Gastrocnemius medialis (tissue), 4 donors: ENCODE data around the gene FLACC1. TPM values are rescaled to one million over a fixed set of nuclear protein-coding genes. Genes with fewer than 3 reads are reported as not detected.

Source experiments
- ATAC-seq, 2 donors: fragments of 150-250 bp; one replicate each; pipeline ENCODE4 v1.9.1; 2016
- DNase-seq, 2 donors: peaks; one replicate each; pipeline ENCODE4 v3.0.0-alpha.2; 2019
- H3K27ac ChIP-seq, 4 donors: fragments of 200-600 bp; sonication (generic); 1 replicate in 1 of 4; 2 replicates in 3 of 4; pipeline ENCODE4 v1.5.1; 2016 to 2018; ENCODE audit warnings: mild to moderate bottlenecking in 2 of 4, moderate library complexity in 1 of 4
- H3K27me3 ChIP-seq, 3 donors: fragments of 200-600 bp; sonication (generic) in 2 of 3; 1 replicate in 1 of 3; 2 replicates in 2 of 3; pipeline versions ENCODE4 v1.5.1 to v1.6.0; 2016 to 2019; ENCODE audit warnings: mild to moderate bottlenecking in 1 of 3, moderate library complexity in 1 of 3
- H3K36me3 ChIP-seq, 2 donors: fragments of 200-600 bp; sonication (generic) in 1 of 2; one replicate each; pipeline ENCODE4 v1.5.1; 2017 to 2018
- H3K4me1 ChIP-seq, 2 donors: fragments of 200-600 bp; sonication (generic) in 1 of 2; one replicate each; pipeline ENCODE4 v1.5.1; 2016 to 2017; ENCODE audit warnings: mild to moderate bottlenecking in 2 of 2
- H3K4me3 ChIP-seq, 4 donors: fragments of 200-600 bp; sonication (generic) in 3 of 4; 1 replicate in 1 of 4; 2 replicates in 3 of 4; pipeline ENCODE4 v1.5.1; 2016 to 2019; ENCODE audit warnings: mild to moderate bottlenecking in 2 of 4
- H3K9me3 ChIP-seq, 3 donors: fragments of 200-600 bp; sonication (generic) in 2 of 3; 1 replicate in 1 of 3; 2 replicates in 2 of 3; pipeline ENCODE4 v1.5.1; 2016 to 2019
- CTCF ChIP-seq, 5 experiments: fragments of 450-650 bp in 3 of 5; fragments of 200-600 bp in 2 of 5; sonication (generic) in 2 of 5; IDR thresholded peaks in 4 of 5; conservative IDR thresholded peaks in 1 of 5; 1 replicate in 4 of 5; 2 replicates in 1 of 5; pipeline ENCODE4 v1.5.1; 2016 to 2019; ENCODE audit warnings: antibody characterized with exemption in 5 of 5, mild to moderate bottlenecking in 3 of 5, moderate library complexity in 3 of 5
- POLR2A ChIP-seq, 2 donors: fragments of 450-650 bp; IDR thresholded peaks; one replicate each; pipeline ENCODE4 v1.6.1; 2017; ENCODE audit warnings: antibody characterized with exemption in 2 of 2, mild to moderate bottlenecking in 2 of 2, moderate library complexity in 2 of 2
- in situ Hi-C, 4 donors: fragments of 200-750 bp; cut with MboI; loops; one replicate each; pipeline versions ENCODE4 v1.15.0 to v1.8.0; 2017; ENCODE audit warnings: low sequenced_read_pairs in 4 of 4
- intact Hi-C: fragments of 100-400 bp; cut with DNase I; formaldehyde crosslinking; loops from one replicate; pipeline ENCODE4 v1.15.1; 2023; ENCODE audit warnings: low total_unique reads
- total RNA-seq, 4 donors: library from RNA; depleted of rRNA; stranded (reverse); fragments of >200 nt; gene quantifications; one replicate each; pipeline versions ENCODE4 v1.1.0 to v1.2.3, GENCODE V29; 2016

FLACC1 gene
- total RNA-seq, 4 donors from 2014 or later: 0.72 to 1.7 (median 1.4) TPM

DNA sequence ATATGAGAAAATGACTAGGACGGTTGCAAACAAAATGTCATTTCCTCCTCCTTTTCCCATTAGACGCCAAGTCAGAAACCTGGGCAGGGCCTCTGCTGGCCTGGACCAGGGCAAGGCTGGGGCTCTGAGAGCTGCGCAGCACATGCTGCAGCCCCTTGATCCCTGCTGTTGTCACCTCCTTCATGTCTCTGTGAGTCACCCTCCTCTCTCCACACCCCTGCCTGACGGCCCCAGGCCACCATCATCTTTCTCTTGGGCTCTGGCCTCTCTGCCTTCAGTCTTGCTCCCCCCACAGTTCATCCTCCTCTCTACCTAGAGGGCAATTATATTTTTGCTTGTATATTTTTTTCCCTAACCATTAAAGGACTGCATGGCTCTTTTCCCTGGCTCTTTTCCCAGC is 10.0 kb downstream of the FLACC1 start:
- no peak for ATAC-seq
- no peaks in the 10 kb centered on the region for H3K9me3 ChIP-seq

GRCh38 chr2:201345625-201346213 is 11.4 kb downstream of the FLACC1 start:
- H3K36me3 ChIP-seq: peaks cover 0 to 13% of the 10 kb centered on the region in 2 donors
- H3K27me3 ChIP-seq: no peaks in the 10 kb centered on the region
- in situ Hi-C loops (no loop called here), intact Hi-C loops (no loop called here)
- no peaks in the 10 kb centered on the region for H3K9me3 ChIP-seq
- ATAC-seq (no peak), DNase-seq (no peak)
- TF ChIP-seq CTCF (IDR thresholded peaks at IDR 0.05 in 4 of 5, conservative IDR thresholded peaks at IDR 0.05 in 1 of 5) (no peak), POLR2A (IDR thresholded peaks at IDR 0.05) (no peak)
- no peak overlapping the region for H3K27ac ChIP-seq
- H3K4me1 ChIP-seq: peaks cover 0 to 5% of the 10 kb centered on the region in 2 donors
- H3K4me3 ChIP-seq: no peak overlapping the region

More for the DNA sequence above, 10.0 kb downstream of the FLACC1 start:
- in situ Hi-C loops (no loop called here), intact Hi-C loops (no loop called here)
- no peaks in the 10 kb centered on the region for H3K27me3 ChIP-seq
- H3K36me3 ChIP-seq: peaks cover 0 to 21% of the 10 kb centered on the region in 2 donors
- no peak for DNase-seq
- H3K4me1 ChIP-seq: peaks cover 0 to 5% of the 10 kb centered on the region in 2 donors
- no peak overlapping the region for H3K4me3 ChIP-seq
- no peak overlapping the region for H3K27ac ChIP-seq
- TF ChIP-seq CTCF (IDR thresholded peaks at IDR 0.05 in 4 of 5, conservative IDR thresholded peaks at IDR 0.05 in 1 of 5) (no peak), POLR2A (IDR thresholded peaks at IDR 0.05) (no peak)

DNA sequence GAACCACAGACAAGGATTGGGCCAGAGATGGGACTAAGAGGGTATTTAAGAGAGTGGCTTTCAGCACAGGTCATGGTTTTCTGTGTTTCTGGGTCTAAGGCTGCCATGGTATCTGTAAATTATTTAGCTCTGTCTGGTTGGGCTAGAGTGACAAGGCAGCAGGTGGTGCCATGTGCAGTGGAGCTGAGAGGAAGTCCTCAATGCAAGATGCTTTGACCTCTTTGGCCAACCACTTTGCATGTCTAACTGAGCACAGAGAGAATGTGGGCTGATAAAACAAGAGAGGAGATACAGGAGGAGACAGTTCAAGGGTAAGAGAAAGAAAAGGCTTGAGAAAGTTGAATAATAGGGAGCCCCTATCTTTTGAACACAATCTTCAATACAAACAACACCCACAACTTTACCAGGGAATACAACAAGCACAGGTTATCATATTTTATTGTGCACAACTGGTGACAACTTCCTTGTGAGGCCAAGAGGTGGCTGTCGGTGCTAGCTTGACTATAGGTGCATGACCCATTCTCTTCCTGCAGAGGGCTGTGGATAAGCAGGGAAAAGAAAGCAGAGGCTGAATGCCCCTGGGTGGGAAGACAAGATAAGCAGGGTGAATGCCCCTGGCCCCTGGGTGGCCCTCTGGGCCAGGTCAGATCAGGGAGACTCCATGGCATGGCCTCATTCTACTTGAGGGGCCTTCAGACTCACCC is 12.3 kb downstream of the FLACC1 start:
- DNase-seq (no peak), ATAC-seq (no peak)
- intact Hi-C loops: no loop called here
- H3K4me1 ChIP-seq: peaks cover 0 to 5% of the 10 kb centered on the region in 2 donors
- no peak for TF ChIP-seq POLR2A (IDR thresholded peaks at IDR 0.05)
- TF ChIP-seq CTCF (IDR thresholded peaks at IDR 0.05 in 4 of 5, conservative IDR thresholded peaks at IDR 0.05 in 1 of 5): no peak
- no peak overlapping the region for H3K27ac ChIP-seq
- H3K36me3 ChIP-seq: peaks cover 0 to 9% of the 10 kb centered on the region in 2 donors
- no peaks in the 10 kb centered on the region for H3K9me3 ChIP-seq
- no peak overlapping the region for H3K4me3 ChIP-seq
- in situ Hi-C loops: no loop called here
- no peaks in the 10 kb centered on the region for H3K27me3 ChIP-seq

DNA sequence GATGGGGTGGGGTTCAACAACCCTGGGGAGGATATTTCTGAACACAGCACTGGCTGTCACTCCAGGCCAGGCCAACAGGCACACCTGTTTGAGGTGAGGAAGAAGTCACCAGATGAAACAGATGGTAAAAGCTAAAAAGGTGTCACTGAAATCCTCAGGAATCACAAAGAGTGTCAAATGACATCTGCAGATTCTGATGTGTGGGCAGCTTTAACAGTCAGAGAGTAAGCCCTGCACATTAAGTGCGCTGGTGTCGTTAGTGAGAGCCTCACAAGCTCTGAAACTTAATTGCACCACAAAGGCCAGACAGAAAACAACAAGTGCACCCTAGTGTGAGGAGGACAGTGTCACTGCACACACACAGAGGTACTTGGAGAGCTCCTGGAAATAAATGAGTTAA is 13.6 kb downstream of the FLACC1 start:
- Histone ChIP-seq H3K36me3 (peaks cover 0 to 9% of the 10 kb centered on the region in 2 donors), H3K9me3 (no peaks in the 10 kb centered on the region), H3K27me3 (no peaks in the 10 kb centered on the region), H3K4me1 (peaks cover 0 to 5% of the 10 kb centered on the region in 2 donors), H3K27ac (no peak overlapping the region), H3K4me3 (no peak overlapping the region)
- no peak for TF ChIP-seq POLR2A (IDR thresholded peaks at IDR 0.05)
- intact Hi-C loops (no loop called here), in situ Hi-C loops (no loop called here)
- ATAC-seq (no peak), DNase-seq (no peak)

- in situ Hi-C loops: no loop called here
- no peak for DNase-seq
- H3K9me3 ChIP-seq: no peaks in the 10 kb centered on the region
- H3K27ac ChIP-seq: no peak overlapping the region
- intact Hi-C loops: no loop called here
- no peaks in the 10 kb centered on the region for H3K27me3 ChIP-seq
- no peak for TF ChIP-seq POLR2A (IDR thresholded peaks at IDR 0.05)
- no peak for TF ChIP-seq CTCF (IDR thresholded peaks at IDR 0.05 in 4 of 5, conservative IDR thresholded peaks at IDR 0.05 in 1 of 5)
- H3K4me1 ChIP-seq: peaks cover 0 to 5% of the 10 kb centered on the region in 2 donors
- ATAC-seq: no peak
- no peak overlapping the region for H3K4me3 ChIP-seq
- peaks cover 0 to 9% of the 10 kb centered on the region in 2 donors for H3K36me3 ChIP-seq
These were observed 14.2 kb downstream of the FLACC1 start for GRCh38 chr2:201342923-201343322.
